Activated CD8-positive, alpha-beta T cell treated with anti-CD3 and anti-CD28 coated beads for 36 hours (primary cell): ENCODE results near the gene SDHA. TPM values are rescaled to one million over a fixed set of nuclear protein-coding genes. Genes with fewer than 3 reads are reported as not detected.

Experiments
- ATAC-seq: fragments of 200-7000 bp; cut with Tn5 transposase; one replicate; pipeline ENCODE4 v1.10.0; 2021; ENCODE audit warnings: mild to moderate bottlenecking, moderate library complexity
- CTCF ChIA-PET: fragments of 350-600 bp; sonication (Branson Sonifier 250); formaldehyde crosslinking; loops from one replicate; lab custom pipeline; 2021; ENCODE audit warnings: antibody characterized with exemption; lab: Charles Lee
- POLR2A ChIA-PET: fragments of 350-600 bp; sonication (Branson Sonifier 250); formaldehyde crosslinking; loops from one replicate; lab custom pipeline; 2021; ENCODE audit warnings: antibody characterized with exemption; lab: Charles Lee
- DNase-seq: peaks from one replicate; pipeline ENCODE4 v3.0.0-alpha.2; 2020
- H3K27ac Mint-ChIP-seq: one replicate; pipeline ENCODE4 v1.8.0; 2021; ENCODE audit warnings: mild to moderate bottlenecking, mixed read lengths
- H3K27me3 Mint-ChIP-seq: one replicate; pipeline ENCODE4 v1.8.0; 2021; ENCODE audit warnings: mixed read lengths
- H3K36me3 Mint-ChIP-seq: one replicate; pipeline ENCODE4 v1.8.0; 2021; ENCODE audit warnings: low read depth, mixed read lengths
- H3K4me1 Mint-ChIP-seq: one replicate; pipeline ENCODE4 v1.8.0; 2021; ENCODE audit warnings: low read depth, mixed read lengths
- H3K4me3 Mint-ChIP-seq: one replicate; pipeline ENCODE4 v1.8.0; 2021; ENCODE audit warnings: mild to moderate bottlenecking, moderate library complexity, mixed read lengths
- H3K9me3 Mint-ChIP-seq: one replicate; pipeline ENCODE4 v1.8.0; 2021; ENCODE audit warnings: mixed read lengths
- intact Hi-C: fragments of 100-400 bp; cut with micrococcal nuclease; formaldehyde crosslinking; loops from one replicate; pipeline ENCODE4 v1.10.0; 2022
- total RNA-seq, 2 experiments: library from RNA; stranded (reverse); gene quantifications; one replicate each; pipeline ENCODE4 v1.2.3, GENCODE V29; 2021
- TF ChIP-seq, protein P1 (sequence below): fragments of 200-600 bp; IDR thresholded peaks from one replicate; pipeline ENCODE4 v1.8.0; 2022; ENCODE audit warnings: antibody characterized with exemption, mild to moderate bottlenecking

The SDHA gene
- total RNA-seq, 2 experiments from 2014 or later, result 141 to 149 TPM

DNA sequence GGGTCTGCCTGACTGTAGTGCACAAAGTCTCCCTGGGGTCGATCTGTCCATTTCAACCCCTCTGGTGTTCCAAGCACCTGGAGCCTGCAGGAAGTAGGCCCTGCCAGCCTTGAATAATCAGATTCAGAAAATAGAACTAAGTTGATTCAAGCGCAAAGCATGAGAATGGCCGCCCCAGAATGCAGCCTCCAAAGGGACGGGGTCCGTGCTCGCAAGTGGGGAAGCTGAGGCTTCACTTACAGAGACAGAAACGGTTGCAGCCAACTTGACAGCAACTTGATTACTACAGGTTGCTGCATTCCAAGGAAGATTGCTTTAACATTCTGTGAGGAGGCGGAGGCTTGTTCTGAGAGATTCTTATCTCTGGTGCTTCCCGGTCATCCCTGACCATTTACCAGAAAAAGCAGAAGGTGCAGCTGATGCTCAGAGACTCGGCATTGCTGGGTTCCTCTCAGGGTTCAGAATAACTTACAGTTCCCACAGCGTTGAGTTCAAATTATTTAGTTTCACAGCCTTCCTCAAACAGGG lies 41.8 kb upstream of the SDHA start:
- CTCF ChIA-PET, result no interaction called here
- intact Hi-C loops, result no loop called here
- no peaks in the 10 kb centered on the region for H3K9me3 Mint-ChIP-seq
- no peak for DNase-seq
- ATAC-seq, result no peak
- no peaks in the 10 kb centered on the region for H3K36me3 Mint-ChIP-seq
- no peaks in the 10 kb centered on the region for H3K27me3 Mint-ChIP-seq
- POLR2A ChIA-PET, result no interaction called here
- H3K27ac Mint-ChIP-seq, result no peak overlapping the region
- no peaks in the 10 kb centered on the region for H3K4me1 Mint-ChIP-seq
- TF ChIP-seq, protein P1, sequence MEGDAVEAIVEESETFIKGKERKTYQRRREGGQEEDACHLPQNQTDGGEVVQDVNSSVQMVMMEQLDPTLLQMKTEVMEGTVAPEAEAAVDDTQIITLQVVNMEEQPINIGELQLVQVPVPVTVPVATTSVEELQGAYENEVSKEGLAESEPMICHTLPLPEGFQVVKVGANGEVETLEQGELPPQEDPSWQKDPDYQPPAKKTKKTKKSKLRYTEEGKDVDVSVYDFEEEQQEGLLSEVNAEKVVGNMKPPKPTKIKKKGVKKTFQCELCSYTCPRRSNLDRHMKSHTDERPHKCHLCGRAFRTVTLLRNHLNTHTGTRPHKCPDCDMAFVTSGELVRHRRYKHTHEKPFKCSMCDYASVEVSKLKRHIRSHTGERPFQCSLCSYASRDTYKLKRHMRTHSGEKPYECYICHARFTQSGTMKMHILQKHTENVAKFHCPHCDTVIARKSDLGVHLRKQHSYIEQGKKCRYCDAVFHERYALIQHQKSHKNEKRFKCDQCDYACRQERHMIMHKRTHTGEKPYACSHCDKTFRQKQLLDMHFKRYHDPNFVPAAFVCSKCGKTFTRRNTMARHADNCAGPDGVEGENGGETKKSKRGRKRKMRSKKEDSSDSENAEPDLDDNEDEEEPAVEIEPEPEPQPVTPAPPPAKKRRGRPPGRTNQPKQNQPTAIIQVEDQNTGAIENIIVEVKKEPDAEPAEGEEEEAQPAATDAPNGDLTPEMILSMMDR, result no peak
- H3K4me3 Mint-ChIP-seq, result no peak overlapping the region

- no peak overlapping the region for H3K27ac Mint-ChIP-seq
- ChIA-PET POLR2A (no interaction called here), CTCF (interaction anchor here (1.0 kb wide), 1 partner anchor 10 kb away, joined by 3 read pairs; no protein-coding TSS in a partner anchor)
- H3K4me1 Mint-ChIP-seq, result no peaks in the 10 kb centered on the region
- ATAC-seq (no peak), DNase-seq (no peak)
- H3K36me3 Mint-ChIP-seq, result no peaks in the 10 kb centered on the region
- TF ChIP-seq, protein P1, result no peak
- H3K27me3 Mint-ChIP-seq, result no peaks in the 10 kb centered on the region
- intact Hi-C loops, result no loop called here
- H3K9me3 Mint-ChIP-seq, result no peaks in the 10 kb centered on the region
- no peak overlapping the region for H3K4me3 Mint-ChIP-seq
These were observed 40.0 kb upstream of the SDHA start for GRCh38 chr5:178110-178509.

DNA sequence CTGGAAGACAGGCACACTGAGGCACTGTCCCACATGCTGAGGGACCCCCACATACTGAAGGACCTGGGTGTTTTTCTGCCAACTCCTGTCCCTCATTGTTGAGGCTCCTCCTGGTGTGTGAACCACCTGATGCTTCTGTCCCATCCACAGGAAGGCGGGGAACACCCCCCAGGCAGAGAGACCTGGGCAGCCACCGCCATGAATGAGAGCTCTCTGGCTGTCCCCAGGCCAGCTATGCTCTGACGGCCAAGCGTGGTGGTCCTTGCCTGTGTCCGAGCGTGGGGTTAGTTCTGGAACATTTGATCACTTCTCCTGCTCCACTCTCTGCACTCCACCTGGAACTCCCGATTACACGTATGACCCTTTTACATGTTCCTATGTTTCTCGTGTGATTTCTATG lies 38.7 kb upstream of the SDHA start:
- no peaks in the 10 kb centered on the region for H3K27me3 Mint-ChIP-seq

GRCh38 chr5:180286-180918 lies 37.7 kb upstream of the SDHA start:
- TF ChIP-seq, protein P1, result no peak
- no peaks in the 10 kb centered on the region for H3K9me3 Mint-ChIP-seq
- DNase-seq (no peak), ATAC-seq (no peak)
- no peak overlapping the region for H3K4me3 Mint-ChIP-seq
- intact Hi-C loops, result no loop called here
- H3K36me3 Mint-ChIP-seq, result no peaks in the 10 kb centered on the region
- ChIA-PET CTCF (interaction anchor here (1.0 kb wide), 1 partner anchor 12 kb away, joined by 4 read pairs; no protein-coding TSS in a partner anchor), POLR2A (no interaction called here)
- no peaks in the 10 kb centered on the region for H3K4me1 Mint-ChIP-seq
- no peaks in the 10 kb centered on the region for H3K27me3 Mint-ChIP-seq
- no peak overlapping the region for H3K27ac Mint-ChIP-seq

More for the DNA sequence above, 38.7 kb upstream of the SDHA start:
- ChIA-PET POLR2A (no interaction called here), CTCF (interaction anchor here (1.0 kb wide), 2 partner anchors 9 to 11 kb away, joined by 3 to 4 read pairs; no protein-coding TSS in a partner anchor)
- DNase-seq, result no peak
- H3K27ac Mint-ChIP-seq, result no peak overlapping the region
- H3K36me3 Mint-ChIP-seq, result no peaks in the 10 kb centered on the region
- H3K4me3 Mint-ChIP-seq, result no peak overlapping the region
- no peaks in the 10 kb centered on the region for H3K4me1 Mint-ChIP-seq
- no peaks in the 10 kb centered on the region for H3K9me3 Mint-ChIP-seq
- TF ChIP-seq, protein P1, result no peak
- ATAC-seq, result no peak
- intact Hi-C loops, result no loop called here

DNA sequence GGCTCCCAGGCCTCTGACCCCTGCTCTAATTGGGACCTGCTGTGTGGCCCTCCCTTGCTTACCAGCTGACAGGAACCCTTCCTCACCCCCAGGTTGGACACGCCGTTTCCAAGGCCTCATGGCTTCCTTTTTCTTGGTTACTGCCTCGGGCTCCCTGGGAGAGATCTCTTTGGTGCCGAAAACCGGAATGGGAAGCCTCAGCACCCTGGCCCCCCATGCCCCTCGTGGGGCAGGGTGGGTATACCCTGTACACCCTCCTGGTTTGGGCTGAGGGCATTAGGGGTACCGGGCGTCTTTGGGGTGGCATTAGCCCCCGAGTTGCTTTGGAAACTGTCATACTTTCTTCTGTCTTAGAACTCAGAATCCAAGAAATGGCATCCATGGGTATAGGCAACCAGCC lies 37.0 kb upstream of the SDHA start:
- Mint-ChIP-seq H3K9me3 (no peaks in the 10 kb centered on the region), H3K4me1 (no peaks in the 10 kb centered on the region), H3K36me3 (no peaks in the 10 kb centered on the region), H3K4me3 (no peak overlapping the region), H3K27me3 (no peaks in the 10 kb centered on the region), H3K27ac (no peak overlapping the region)
- intact Hi-C loops, result no loop called here
- TF ChIP-seq, protein P1, result no peak
- CTCF ChIA-PET, result no interaction called here
- DNase-seq (no peak), ATAC-seq (no peak)
- POLR2A ChIA-PET, result no interaction called here
